Hematopoietic multipotent progenitor cell (in vitro differentiated cells): ENCODE results near the gene DCDC2C. TPM values are rescaled to one million over a fixed set of nuclear protein-coding genes. Genes with fewer than 3 reads are reported as not detected.

ENCODE experiments used
- DNase-seq, 3 donors: peaks; one replicate each; pipeline ENCODE4 v3.0.0-alpha.2; 2011 to 2015; ENCODE audit warnings: low read depth in 2 of 3, low spot score in 2 of 3
- total RNA-seq: library from RNA; depleted of rRNA; stranded (reverse); fragments of >200 nt; gene quantifications from one replicate; pipeline ENCODE4 v1.2.3, GENCODE V29; 2012

DCDC2C gene
- total RNA-seq, 1 donor: not detected

- no peak for DNase-seq
Observed at GRCh38 chr2:3742743-3743508, 39.6 kb downstream of the DCDC2C start.

GRCh38 chr2:3743951-3744555 lies 40.7 kb downstream of the DCDC2C start:
- no peak for DNase-seq

DNA sequence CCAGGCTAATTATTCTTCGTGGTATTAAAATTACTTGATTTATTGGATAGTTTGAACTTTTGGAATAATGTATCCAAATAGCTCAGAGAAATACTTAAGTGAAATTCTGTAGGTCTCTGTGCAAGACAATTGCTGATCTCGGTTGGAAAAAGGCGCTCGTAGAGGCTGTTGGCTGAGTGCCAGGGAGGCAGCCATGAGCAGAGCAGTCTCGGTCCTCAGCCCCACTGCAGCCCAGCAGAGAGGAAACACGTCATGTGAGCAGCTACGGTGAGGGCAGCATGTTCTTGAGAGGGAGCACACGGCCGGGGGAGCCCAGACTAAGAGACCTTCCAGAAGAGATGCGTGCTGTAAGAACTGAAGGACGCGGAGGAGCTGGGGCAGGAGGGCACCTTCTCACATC lies 42.5 kb downstream of the DCDC2C start:
- DNase-seq: no peak

- no peak for DNase-seq
Observed at GRCh38 chr2:3747032-3747654, 43.8 kb downstream of the DCDC2C start.

DNA sequence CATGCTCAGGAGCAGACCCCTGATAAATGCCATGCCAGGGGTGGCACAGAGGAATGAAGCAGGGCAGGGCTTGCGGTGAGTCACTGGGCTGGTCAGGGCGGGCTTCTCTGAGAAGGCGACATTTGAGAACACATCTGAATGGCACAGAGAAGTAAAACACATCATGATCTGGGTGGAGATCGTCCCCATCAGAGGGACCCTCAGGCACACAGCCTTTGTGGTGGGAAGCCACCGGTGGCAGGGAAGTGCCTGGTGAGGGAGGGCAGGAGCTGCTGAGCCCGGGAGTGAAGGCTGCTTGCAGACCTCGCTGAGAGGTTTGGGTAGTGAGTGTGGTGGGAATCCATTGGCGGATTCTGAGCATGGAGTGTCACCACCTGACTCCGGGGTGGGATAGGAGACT lies 44.5 kb downstream of the DCDC2C start:
- no peak for DNase-seq

DNA sequence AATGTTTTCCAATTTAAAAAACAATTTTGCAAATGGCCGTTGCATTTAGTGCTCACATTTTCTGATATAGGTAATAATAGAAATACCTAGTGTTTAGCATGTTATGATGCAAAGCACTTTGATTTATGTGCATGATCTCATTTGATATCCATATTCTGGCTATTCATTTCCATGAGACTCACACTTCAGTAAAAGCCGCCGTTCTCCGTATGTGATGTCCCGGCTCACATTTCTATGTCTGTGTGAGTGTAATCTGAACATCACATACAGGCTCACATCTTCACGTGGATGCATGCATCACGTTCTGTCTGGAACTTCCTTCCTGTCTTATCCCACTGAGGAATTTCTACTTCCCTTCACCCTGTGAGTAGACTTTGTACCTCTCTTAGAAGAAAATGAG lies 45.8 kb downstream of the DCDC2C start:
- DNase-seq: no peak

- no peak for DNase-seq
Observed at GRCh38 chr2:3751251-3751650, 47.9 kb downstream of the DCDC2C start.

GRCh38 chr2:3751806-3752205 lies 48.4 kb downstream of the DCDC2C start:
- no peak for DNase-seq

GRCh38 chr2:3752376-3752775 lies 49.0 kb downstream of the DCDC2C start:
- DNase-seq: no peak

GRCh38 chr2:3753561-3753960 lies 50.2 kb downstream of the DCDC2C start:
- DNase-seq: no peak

DNA sequence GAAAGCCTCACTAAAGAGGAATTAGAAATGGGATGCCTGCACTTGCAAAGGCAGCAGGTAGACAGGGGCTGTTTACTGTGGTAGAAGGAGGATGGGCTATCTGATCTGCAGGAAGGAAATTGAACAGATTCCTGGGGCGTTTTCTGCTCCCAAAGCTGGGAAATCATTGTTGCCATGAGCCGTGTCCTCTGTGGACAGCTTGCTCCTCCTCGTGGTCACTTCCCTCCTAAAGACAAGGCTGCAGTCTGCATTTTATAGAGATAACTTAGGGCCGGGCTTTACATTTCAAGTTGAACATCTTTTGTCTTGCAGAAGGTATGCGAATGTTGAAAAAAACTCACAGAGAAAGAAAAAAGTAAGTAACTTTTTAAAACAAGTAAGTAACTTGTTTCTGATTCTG lies 50.9 kb downstream of the DCDC2C start:
- DNase-seq: no peak

DNA sequence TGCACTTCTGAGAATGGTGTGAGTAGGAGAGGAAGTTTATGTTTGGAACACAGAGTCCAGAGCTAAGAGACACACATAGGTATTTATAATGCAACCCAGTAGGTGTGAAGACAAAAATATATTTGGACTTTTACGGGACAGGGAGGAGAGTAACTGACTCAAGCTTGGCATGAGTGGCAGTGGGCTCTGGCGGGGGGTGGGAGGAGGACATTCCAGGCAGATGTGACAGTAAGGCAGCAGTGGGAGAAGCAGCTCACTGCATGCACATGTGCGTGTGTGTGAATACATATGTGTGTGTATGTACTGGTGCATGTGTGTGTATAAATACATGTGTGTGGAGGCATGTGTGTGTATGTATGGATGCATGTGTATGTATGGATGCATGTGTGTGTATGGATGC lies 51.4 kb downstream of the DCDC2C start:
- no peak for DNase-seq

- DNase-seq: no peak
Observed at GRCh38 chr2:3755277-3755676, 51.9 kb downstream of the DCDC2C start.

DNA sequence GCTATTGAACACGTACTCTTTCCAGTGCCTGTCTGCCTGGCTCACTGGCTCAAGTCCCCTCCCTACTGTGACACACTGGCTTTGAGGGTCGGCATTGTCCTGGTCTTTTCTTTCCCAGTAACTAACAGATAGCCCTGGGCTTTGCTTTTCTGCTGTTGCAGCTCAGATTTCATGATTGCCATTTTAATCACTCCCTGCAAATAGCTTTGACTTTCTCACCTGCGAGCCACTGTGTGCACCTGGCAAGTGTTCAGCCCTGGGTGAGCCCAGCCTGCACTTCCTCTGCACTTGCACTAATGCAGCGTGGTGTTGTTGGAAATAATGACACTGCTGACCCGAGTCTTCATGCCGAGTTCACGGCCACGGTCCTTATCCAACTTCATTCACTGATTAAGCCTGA lies 52.9 kb downstream of the DCDC2C start:
- DNase-seq: no peak

GRCh38 chr2:3758906-3759305 lies 55.5 kb downstream of the DCDC2C start:
- no peak for DNase-seq

GRCh38 chr2:3759331-3759730 lies 56.0 kb downstream of the DCDC2C start:
- DNase-seq: no peak

DNA sequence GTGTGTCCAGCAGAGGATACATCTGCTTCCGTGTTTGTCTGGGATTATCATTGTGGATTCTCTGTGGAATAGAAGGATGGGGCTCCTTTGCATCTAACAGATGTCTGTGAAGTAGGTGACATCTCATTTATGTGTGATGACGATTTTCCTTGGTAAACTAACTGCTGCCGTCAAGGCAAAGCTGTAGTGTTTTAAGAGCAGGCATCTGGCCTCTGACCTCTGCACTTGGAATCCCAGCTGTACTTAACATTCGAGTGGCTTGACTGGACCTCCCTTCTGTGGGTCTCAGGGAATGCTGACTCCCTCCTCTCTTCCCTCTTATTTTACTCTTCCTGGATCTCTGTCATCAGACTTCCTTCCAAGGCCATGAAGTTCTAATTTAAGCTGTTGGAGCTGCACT lies 56.4 kb downstream of the DCDC2C start:
- no peak for DNase-seq

- no peak for DNase-seq
Observed at GRCh38 chr2:3761272-3761671, 57.9 kb downstream of the DCDC2C start.

- DNase-seq: no peak
Observed at GRCh38 chr2:3762771-3763447, 59.5 kb downstream of the DCDC2C start.

DNA sequence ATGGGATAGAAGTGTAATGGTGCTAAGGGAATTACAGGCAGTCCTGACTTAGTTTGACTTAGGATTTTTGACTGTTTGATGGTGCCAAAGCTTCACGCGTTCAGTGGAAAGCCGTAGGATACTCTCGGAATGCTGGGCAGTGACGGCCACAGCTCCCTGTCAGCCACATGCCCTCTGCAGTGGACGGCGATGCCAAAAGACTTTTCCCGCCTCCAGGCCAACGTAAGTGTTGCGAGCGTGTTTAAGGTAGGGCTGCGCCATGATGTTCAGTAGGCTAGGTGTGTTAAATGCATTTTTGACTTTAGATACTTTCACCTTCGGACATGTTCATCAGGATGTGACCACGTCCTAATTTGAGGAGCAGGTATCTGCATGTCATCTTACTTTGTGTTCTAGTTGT lies 63.4 kb downstream of the DCDC2C start:
- DNase-seq: no peak

DNA sequence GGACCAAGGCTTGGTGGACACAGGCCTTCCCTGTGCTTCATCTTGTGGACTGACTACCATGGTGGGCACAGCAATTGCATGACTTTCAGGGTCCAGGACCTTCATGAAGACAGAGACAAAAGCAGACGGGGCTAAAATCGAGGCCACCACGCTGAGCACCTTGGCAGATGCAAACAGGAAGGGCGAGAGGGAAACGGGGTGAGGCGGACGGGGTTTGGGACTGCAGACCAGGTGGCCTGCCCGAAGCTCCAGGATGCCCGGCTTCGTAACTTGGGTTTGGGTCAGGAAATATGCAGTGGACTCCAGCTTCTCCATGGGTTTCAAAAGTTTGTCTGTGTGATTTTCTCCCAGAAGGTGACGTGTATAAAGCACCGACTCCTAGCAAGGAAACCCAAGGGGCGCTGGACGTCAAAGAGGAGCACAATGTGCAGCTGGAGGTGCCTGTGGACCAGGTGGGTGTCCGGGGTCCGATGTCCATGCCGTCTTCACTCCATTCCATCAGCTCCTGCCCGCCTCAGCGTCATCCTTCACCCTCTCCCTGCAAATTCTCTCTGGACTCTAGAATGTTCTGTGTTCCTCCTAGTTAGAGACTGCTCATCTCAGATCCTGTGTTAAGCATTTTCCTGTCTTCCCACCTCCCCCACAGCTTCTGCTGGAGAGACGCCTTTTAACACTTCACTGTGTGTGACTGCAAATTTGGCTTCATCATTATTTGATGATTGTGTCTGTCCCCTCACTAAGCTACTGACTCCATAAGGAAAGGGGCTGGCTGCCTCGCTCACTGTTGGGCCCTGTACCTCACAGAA lies 65.8 kb downstream of the DCDC2C start:
- no peak for DNase-seq
